Ishikawa (cell line): ENCODE measurements around the gene GDPD1.

ENCODE experiments used
- CEBPB ChIP-seq: IDR thresholded peaks from 2 replicates; pipeline ENCODE4 v1.6.1; 2012
- CREB1 ChIP-seq: IDR thresholded peaks from 2 replicates; pipeline ENCODE4 v1.6.1; 2012; ENCODE audit warnings: low read depth
- EGR1 ChIP-seq: IDR thresholded peaks from 2 replicates; pipeline ENCODE4 v1.6.1; 2012
- EP300 ChIP-seq: IDR thresholded peaks from 2 replicates; pipeline ENCODE4 v1.6.1; 2012; ENCODE audit warnings: borderline replicate concordance
- FOXM1 ChIP-seq: IDR thresholded peaks from 2 replicates; pipeline ENCODE4 v1.6.1; 2012; ENCODE audit warnings: low read depth, borderline replicate concordance
- MAX ChIP-seq: IDR thresholded peaks from 2 replicates; pipeline ENCODE4 v1.6.1; 2012
- NFIC ChIP-seq: IDR thresholded peaks from 2 replicates; pipeline ENCODE4 v1.6.1; 2012
- RAD21 ChIP-seq: IDR thresholded peaks from 2 replicates; pipeline ENCODE4 v1.6.1; 2012; ENCODE audit warnings: low read depth
- REST ChIP-seq: IDR thresholded peaks from 2 replicates; pipeline ENCODE4 v1.6.1; 2012; ENCODE audit warnings: low read depth, mild to moderate bottlenecking
- TAF1 ChIP-seq: IDR thresholded peaks from 2 replicates; pipeline ENCODE4 v1.6.1; 2012; ENCODE audit warnings: low read depth, mild to moderate bottlenecking
- TCF12 ChIP-seq: IDR thresholded peaks from 2 replicates; pipeline ENCODE4 v1.6.1; 2012; ENCODE audit warnings: low read depth
- TEAD4 ChIP-seq: IDR thresholded peaks from 2 replicates; pipeline ENCODE4 v1.6.1; 2012
- USF1 ChIP-seq: IDR thresholded peaks from 2 replicates; pipeline ENCODE4 v1.6.1; 2012
- YY1 ChIP-seq: IDR thresholded peaks from 2 replicates; pipeline ENCODE4 v1.6.1; 2012; ENCODE audit warnings: low read depth
- ZBTB7A ChIP-seq: IDR thresholded peaks from 2 replicates; pipeline ENCODE4 v1.6.1; 2012; ENCODE audit warnings: low read depth

The GDPD1 gene

GRCh38 chr17:59220328-59221158 lies at the start of gene GDPD1:
GDPD1 (plus strand) TSS chr17:59220511; CDS start chr17:59220610, 99 bp downstream.
- TF ChIP-seq RAD21 (peak; percentile 54; the same call in 1 of the 2 replicates), TCF12 (no peak), EP300 (peak; percentile 52), TAF1 (peak; percentile 49), EGR1 (no peak), ZBTB7A (peak; percentile 88), MAX (peak; percentile 63; the same call in 1 of the 2 replicates), NFIC (no peak), CREB1 (no peak)

- no peak for TF ChIP-seq MAX
- no peak for TF ChIP-seq EP300
- no peak for TF ChIP-seq ZBTB7A
- TF ChIP-seq TEAD4: no peak
- TF ChIP-seq CEBPB: no peak
- TF ChIP-seq CREB1: no peak
- TF ChIP-seq REST: no peak
- TF ChIP-seq RAD21: no peak
- no peak for TF ChIP-seq YY1
- TF ChIP-seq TAF1: no peak
- no peak for TF ChIP-seq EGR1
Observed at GRCh38 chr17:59172436-59173004, 47.8 kb upstream of the GDPD1 start.

- no peak for TF ChIP-seq MAX
- TF ChIP-seq TEAD4: no peak
- no peak for TF ChIP-seq CEBPB
- TF ChIP-seq RAD21: no peak
- no peak for TF ChIP-seq USF1
- no peak for TF ChIP-seq EP300
- TF ChIP-seq REST: no peak
- TF ChIP-seq FOXM1: no peak
- TF ChIP-seq EGR1: no peak
- TF ChIP-seq ZBTB7A: no peak
- no peak for TF ChIP-seq TCF12
Observed at GRCh38 chr17:59174671-59175070, 45.6 kb upstream of the GDPD1 start.

GRCh38 chr17:59175076-59175475 lies 45.2 kb upstream of the GDPD1 start:
- no peak for TF ChIP-seq ZBTB7A
- TF ChIP-seq RAD21: no peak

- no peak for TF ChIP-seq ZBTB7A
- TF ChIP-seq CREB1: no peak
- no peak for TF ChIP-seq EP300
- no peak for TF ChIP-seq USF1
Observed at GRCh38 chr17:59178266-59178985, 41.9 kb upstream of the GDPD1 start.
